ENCODE data around the gene CNIH2. TPM values are rescaled to one million over a fixed set of nuclear protein-coding genes. Genes with fewer than 3 reads are reported as not detected.

Gene CNIH2
- total RNA-seq, 4 donors from 2014 or later, result not detected

DNA sequence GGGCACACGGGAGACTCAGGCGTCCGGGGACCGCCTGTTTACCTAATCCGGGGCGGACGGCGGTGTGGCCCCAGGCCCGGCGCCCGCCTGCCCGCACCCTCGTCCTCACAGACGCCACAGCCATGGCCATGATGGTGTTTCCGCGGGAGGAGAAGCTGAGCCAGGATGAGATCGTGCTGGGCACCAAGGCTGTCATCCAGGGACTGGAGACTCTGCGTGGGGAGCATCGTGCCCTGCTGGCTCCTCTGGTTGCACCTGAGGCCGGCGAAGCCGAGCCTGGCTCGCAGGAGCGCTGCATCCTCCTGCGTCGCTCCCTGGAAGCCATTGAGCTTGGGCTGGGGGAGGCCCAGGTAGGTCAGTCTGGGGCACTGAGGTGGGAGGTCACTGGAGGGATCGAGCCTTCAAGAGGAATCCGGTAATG, 19.5 kb upstream of the CNIH2 start:
- peak overlapping the region in 2 of 3 donors; percentile 43 to 57 for H3K27ac ChIP-seq
- DNase-seq, result no peak
- H3K36me3 ChIP-seq, result peaks cover 0 to 22% of the 10 kb centered on the region in 2 donors
- 3 to 6% methylated on average over 10 to 25 of the region's 28 CpGs for WGBS, 2 donors
- intact Hi-C loops (cut with DNase I), result loop anchor here (2.0 kb wide), 1 partner anchor 36 kb away; no protein-coding TSS in a partner anchor
- H3K9me3 ChIP-seq, result no peaks in the 10 kb centered on the region
- H3K4me3 ChIP-seq (replicated peaks in 1 of 3), result peak overlapping the region in 2 of 3 donors; percentile 69 to 91
- H3K27me3 ChIP-seq, result no peaks in the 10 kb centered on the region
- H3K4me1 ChIP-seq, result peaks cover 9 to 16% of the 10 kb centered on the region in 2 donors
- TF ChIP-seq, protein P1, sequence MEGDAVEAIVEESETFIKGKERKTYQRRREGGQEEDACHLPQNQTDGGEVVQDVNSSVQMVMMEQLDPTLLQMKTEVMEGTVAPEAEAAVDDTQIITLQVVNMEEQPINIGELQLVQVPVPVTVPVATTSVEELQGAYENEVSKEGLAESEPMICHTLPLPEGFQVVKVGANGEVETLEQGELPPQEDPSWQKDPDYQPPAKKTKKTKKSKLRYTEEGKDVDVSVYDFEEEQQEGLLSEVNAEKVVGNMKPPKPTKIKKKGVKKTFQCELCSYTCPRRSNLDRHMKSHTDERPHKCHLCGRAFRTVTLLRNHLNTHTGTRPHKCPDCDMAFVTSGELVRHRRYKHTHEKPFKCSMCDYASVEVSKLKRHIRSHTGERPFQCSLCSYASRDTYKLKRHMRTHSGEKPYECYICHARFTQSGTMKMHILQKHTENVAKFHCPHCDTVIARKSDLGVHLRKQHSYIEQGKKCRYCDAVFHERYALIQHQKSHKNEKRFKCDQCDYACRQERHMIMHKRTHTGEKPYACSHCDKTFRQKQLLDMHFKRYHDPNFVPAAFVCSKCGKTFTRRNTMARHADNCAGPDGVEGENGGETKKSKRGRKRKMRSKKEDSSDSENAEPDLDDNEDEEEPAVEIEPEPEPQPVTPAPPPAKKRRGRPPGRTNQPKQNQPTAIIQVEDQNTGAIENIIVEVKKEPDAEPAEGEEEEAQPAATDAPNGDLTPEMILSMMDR (IDR thresholded peaks at IDR 0.05), result no peak
- TF ChIP-seq POLR2A (IDR thresholded peaks at IDR 0.05), result no peak

DNA sequence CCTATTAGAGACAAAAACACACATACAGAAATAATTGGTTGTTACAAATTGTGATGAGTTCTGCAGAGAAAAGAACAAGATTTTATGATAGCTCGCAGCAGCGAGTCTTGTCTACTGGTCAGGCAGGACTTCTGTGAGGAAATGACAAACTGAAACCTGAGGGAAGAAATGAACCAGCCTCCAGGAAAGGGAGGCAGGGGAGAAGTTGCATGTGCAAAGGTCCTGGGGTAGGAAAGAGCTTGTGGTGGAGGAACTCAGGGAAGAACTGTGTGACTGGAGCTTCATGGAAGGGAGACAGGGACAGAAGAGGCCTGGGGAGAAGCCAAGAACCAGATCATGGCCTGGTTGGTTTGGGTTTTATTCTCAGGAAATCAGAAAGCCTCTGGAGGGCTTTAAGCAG, 18.8 kb upstream of the CNIH2 start:
- Histone ChIP-seq H3K4me1 (peaks cover 7 to 16% of the 10 kb centered on the region in 2 donors), H3K36me3 (peaks cover 0 to 22% of the 10 kb centered on the region in 2 donors), H3K27me3 (no peaks in the 10 kb centered on the region), H3K4me3 (replicated peaks in 1 of 3) (no peak overlapping the region), H3K27ac (no peak overlapping the region), H3K9me3 (no peaks in the 10 kb centered on the region)
- DNase-seq, result no peak
- WGBS, 2 donors, result 99% methylated on average over 2 of the region's 2 CpGs
- no peak for TF ChIP-seq POLR2A (IDR thresholded peaks at IDR 0.05)
- TF ChIP-seq, protein P1 (IDR thresholded peaks at IDR 0.05), result no peak
- intact Hi-C loops (cut with DNase I), result loop anchor here (2.0 kb wide), 1 partner anchor 36 kb away; no protein-coding TSS in a partner anchor

DNA sequence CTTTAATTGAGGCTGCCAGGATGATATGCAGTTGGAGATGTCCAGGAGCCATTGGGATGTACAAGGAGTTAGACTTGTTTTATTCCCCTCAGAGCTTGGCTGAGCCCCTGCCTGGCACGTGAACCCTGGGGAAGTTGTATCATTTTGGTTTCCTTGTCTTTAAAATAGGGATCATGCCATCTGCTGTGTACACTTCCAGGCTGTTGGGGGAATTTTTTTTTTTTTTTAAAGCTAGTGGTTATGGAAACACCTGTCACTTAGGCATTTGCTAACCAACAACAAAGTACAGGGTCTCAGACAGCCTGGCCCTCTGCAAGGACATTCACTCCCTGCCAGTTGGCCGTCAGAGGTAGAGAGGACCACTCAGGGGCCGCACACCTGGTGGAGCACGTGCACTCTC, 18.0 kb upstream of the CNIH2 start:
- intact Hi-C loops (cut with DNase I), result loop anchor here (2.0 kb wide), 1 partner anchor 37 kb away; no protein-coding TSS in a partner anchor

DNA sequence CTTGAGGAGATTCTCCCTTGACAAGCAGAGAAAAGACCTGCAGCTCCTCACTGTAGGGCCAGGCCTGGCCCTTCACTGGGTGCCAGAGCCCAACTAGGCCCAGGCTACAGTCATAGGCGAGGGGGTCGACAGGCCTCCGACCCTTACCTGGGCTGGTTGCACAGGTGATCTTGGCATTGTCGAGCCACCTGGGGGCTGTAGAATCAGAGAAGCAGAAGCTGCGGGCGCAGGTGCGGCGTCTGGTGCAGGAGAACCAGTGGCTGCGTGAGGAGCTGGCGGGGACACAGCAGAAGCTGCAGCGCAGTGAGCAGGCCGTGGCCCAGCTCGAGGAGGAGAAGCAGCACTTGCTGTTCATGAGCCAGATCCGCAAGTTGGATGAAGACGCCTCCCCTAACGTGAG, 16.4 kb upstream of the CNIH2 start:
- TF ChIP-seq POLR2A (IDR thresholded peaks at IDR 0.05), result no peak
- TF ChIP-seq, protein P1 (IDR thresholded peaks at IDR 0.05), result no peak
- DNase-seq, result no peak
- Histone ChIP-seq H3K27ac (no peak overlapping the region), H3K4me1 (peaks cover 10 to 15% of the 10 kb centered on the region in 2 donors), H3K9me3 (no peaks in the 10 kb centered on the region), H3K27me3 (no peaks in the 10 kb centered on the region), H3K4me3 (replicated peaks in 1 of 3) (no peak overlapping the region), H3K36me3 (peaks cover 0 to 28% of the 10 kb centered on the region in 2 donors)
- 91 to 95% methylated on average over 11 to 16 of the region's 16 CpGs for WGBS, 2 donors
- intact Hi-C loops (cut with DNase I), result no loop called here

More for the DNA sequence above, 18.0 kb upstream of the CNIH2 start:
- H3K36me3 ChIP-seq, result peaks cover 0 to 28% of the 10 kb centered on the region in 2 donors
- WGBS, 2 donors, result 92 to 96% methylated on average over 4 of the region's 4 CpGs
- no peaks in the 10 kb centered on the region for H3K9me3 ChIP-seq
- H3K4me3 ChIP-seq (replicated peaks in 1 of 3), result no peak overlapping the region
- TF ChIP-seq, protein P1 (IDR thresholded peaks at IDR 0.05), result no peak
- no peak for TF ChIP-seq POLR2A (IDR thresholded peaks at IDR 0.05)
- H3K27me3 ChIP-seq, result no peaks in the 10 kb centered on the region
- H3K4me1 ChIP-seq, result peaks cover 7 to 16% of the 10 kb centered on the region in 2 donors
- H3K27ac ChIP-seq, result no peak overlapping the region
- DNase-seq, result no peak

DNA sequence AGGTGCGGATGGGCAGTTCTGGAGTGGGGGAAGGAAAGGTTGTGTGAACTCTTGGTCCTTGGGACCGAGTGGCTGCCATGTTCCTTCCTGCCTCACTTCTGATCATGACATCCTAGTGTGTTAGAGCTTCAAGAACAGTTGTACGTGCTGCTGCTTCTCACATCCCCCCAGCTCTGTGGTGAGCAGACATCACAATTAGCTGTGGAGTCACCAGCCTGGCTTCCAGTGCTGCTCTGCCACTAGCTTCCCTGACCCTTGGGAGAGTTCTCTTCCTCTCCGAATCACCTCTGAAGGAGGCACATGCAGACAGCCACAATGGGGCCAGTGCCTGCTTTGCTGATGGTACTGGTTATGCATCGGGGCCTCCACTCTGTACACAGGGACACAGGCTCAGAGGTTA, 15.8 kb upstream of the CNIH2 start:
- peaks cover 0 to 28% of the 10 kb centered on the region in 2 donors for H3K36me3 ChIP-seq

More for the DNA sequence above, 15.8 kb upstream of the CNIH2 start:
- intact Hi-C loops (cut with DNase I), result no loop called here
- Histone ChIP-seq H3K27ac (no peak overlapping the region), H3K4me3 (replicated peaks in 1 of 3) (no peak overlapping the region), H3K9me3 (no peaks in the 10 kb centered on the region), H3K27me3 (no peaks in the 10 kb centered on the region), H3K4me1 (peaks cover 13 to 16% of the 10 kb centered on the region in 2 donors)
- 88 to 100% methylated on average over 5 of the region's 5 CpGs for WGBS, 2 donors
- DNase-seq, result no peak
- no peak for TF ChIP-seq POLR2A (IDR thresholded peaks at IDR 0.05)
- TF ChIP-seq, protein P1 (IDR thresholded peaks at IDR 0.05), result no peak

Measured in thyroid gland (tissue), 4 donors.